ENCODE results near the gene ATP10B.

The ATP10B gene

GRCh38 chr5:160628619-160628968 is 223.4 kb downstream of the ATP10B start:
- TF ChIP-seq ZNF174 (tag by site-specific recombination; IDR thresholded peaks at IDR 0.05) (no peak), ZBTB20 (tag by site-specific recombination; IDR thresholded peaks at IDR 0.05) (no peak), PRDM6 (tag by site-specific recombination; IDR thresholded peaks at IDR 0.05) (no peak), ZNF529 (tag by site-specific recombination; IDR thresholded peaks at IDR 0.05; ENCODE audit: insufficient replicate concordance) (no peak), ZNF274 (IDR thresholded peaks at IDR 0.05; ENCODE audit: low read length) (no peak), ZNF274 (tag by site-specific recombination; IDR thresholded peaks at IDR 0.05; ENCODE audit: borderline replicate concordance) (no peak), ZSCAN30 (tag by site-specific recombination; IDR thresholded peaks at IDR 0.05) (no peak), ZNF747 (tag by site-specific recombination; IDR thresholded peaks at IDR 0.05) (no peak), ZEB2 (tag by site-specific recombination; IDR thresholded peaks at IDR 0.05) (no peak), MYNN (tag by site-specific recombination; IDR thresholded peaks at IDR 0.05; ENCODE audit: borderline replicate concordance) (no peak)
- POLR2A ChIA-PET = no interaction called here
- no peak overlapping the region for H3K4me3 ChIP-seq (ENCODE audit: low read depth, low read length)
- CTCF ChIA-PET = interaction anchor here (0.6 kb wide), 1 partner anchor 149 kb away, joined by 3 read pairs; no protein-coding TSS in a partner anchor
- H3K9me3 ChIP-seq (ENCODE audit: control insufficient read depth, insufficient read depth, low read depth, low read length) = no peaks in the 10 kb centered on the region
- no peak overlapping the region for H3K27ac ChIP-seq (ENCODE audit: extremely low read depth, low read depth, low read length)
- no peaks in the 10 kb centered on the region for H3K36me3 ChIP-seq (ENCODE audit: control insufficient read depth in 2 of 2, insufficient read depth in 1 of 2, low read length in 2 of 2)
- no peaks in the 10 kb centered on the region for H3K4me1 ChIP-seq (ENCODE audit: control insufficient read depth, insufficient read depth, low read length)

GRCh38 chr5:160627921-160628618 is 223.9 kb downstream of the ATP10B start:
- CTCF ChIA-PET = interaction anchor here (0.6 to 0.7 kb wide), 2 partner anchors 301 to 1100 kb away, joined by 3 to 5 read pairs; no protein-coding TSS in a partner anchor

GRCh38 chr5:160626322-160626721 is 225.7 kb downstream of the ATP10B start:
- no peak overlapping the region for H3K4me3 ChIP-seq (ENCODE audit: low read depth, low read length)
- H3K4me1 ChIP-seq (ENCODE audit: control insufficient read depth, insufficient read depth, low read length) = no peaks in the 10 kb centered on the region
- no peaks in the 10 kb centered on the region for H3K9me3 ChIP-seq (ENCODE audit: control insufficient read depth, insufficient read depth, low read depth, low read length)
- POLR2A ChIA-PET = no interaction called here
- no peaks in the 10 kb centered on the region for H3K36me3 ChIP-seq (ENCODE audit: control insufficient read depth in 2 of 2, insufficient read depth in 1 of 2, low read length in 2 of 2)
- TF ChIP-seq ZNF341 (tag by site-specific recombination; IDR thresholded peaks at IDR 0.05; ENCODE audit: low read depth) (no peak), ZNF10 (tag by site-specific recombination; IDR thresholded peaks at IDR 0.05) (no peak), ZBTB20 (tag by site-specific recombination; IDR thresholded peaks at IDR 0.05) (no peak), ELK4 (IDR thresholded peaks at IDR 0.05; ENCODE audit: borderline replicate concordance, low read depth, low read length) (no peak), RBAK (tag by site-specific recombination; IDR thresholded peaks at IDR 0.05) (no peak), ZBTB1 (tag by site-specific recombination; IDR thresholded peaks at IDR 0.05) (no peak), ZNF423 (tag by site-specific recombination; IDR thresholded peaks at IDR 0.05) (no peak), ZBTB48 (tag by site-specific recombination; IDR thresholded peaks at IDR 0.05) (no peak), OVOL3 (tag by site-specific recombination; IDR thresholded peaks at IDR 0.05) (no peak), GLI2 (tag by site-specific recombination; IDR thresholded peaks at IDR 0.05; ENCODE audit: borderline replicate concordance, low read depth) (no peak)
- no peak overlapping the region for H3K27ac ChIP-seq (ENCODE audit: extremely low read depth, low read depth, low read length)
- CTCF ChIA-PET = interaction anchor here (1.0 kb wide), 1 partner anchor 188 kb away, joined by 3 read pairs; no protein-coding TSS in a partner anchor

More at GRCh38 chr5:160627921-160628618, 223.9 kb downstream of the ATP10B start:
- TF ChIP-seq HOXC10 (CRISPR knock-in tag; IDR thresholded peaks at IDR 0.05) (no peak), KLF16 (tag by site-specific recombination; IDR thresholded peaks at IDR 0.05) (no peak), ZNF335 (tag by site-specific recombination; conservative IDR thresholded peaks at IDR 0.05) (no peak), ZNF248 (tag by site-specific recombination; IDR thresholded peaks at IDR 0.05) (no peak), ZNF23 (tag by site-specific recombination; IDR thresholded peaks at IDR 0.05; ENCODE audit: borderline replicate concordance) (no peak), ZIC2 (tag by site-specific recombination; IDR thresholded peaks at IDR 0.05) (no peak), ZNF341 (tag by site-specific recombination; IDR thresholded peaks at IDR 0.05; ENCODE audit: low read depth) (no peak), ZNF404 (tag by site-specific recombination; IDR thresholded peaks at IDR 0.05) (no peak), ZNF394 (tag by site-specific recombination; IDR thresholded peaks at IDR 0.05; ENCODE audit: borderline replicate concordance) (no peak), SP7 (tag by site-specific recombination; IDR thresholded peaks at IDR 0.05) (no peak), ZNF623 (tag by site-specific recombination; IDR thresholded peaks at IDR 0.05) (no peak)
- no peaks in the 10 kb centered on the region for H3K36me3 ChIP-seq (ENCODE audit: control insufficient read depth in 2 of 2, insufficient read depth in 1 of 2, low read length in 2 of 2)
- POLR2A ChIA-PET = no interaction called here
- H3K9me3 ChIP-seq (ENCODE audit: control insufficient read depth, insufficient read depth, low read depth, low read length) = no peaks in the 10 kb centered on the region
- no peaks in the 10 kb centered on the region for H3K4me1 ChIP-seq (ENCODE audit: control insufficient read depth, insufficient read depth, low read length)
- H3K4me3 ChIP-seq (ENCODE audit: low read depth, low read length) = no peak overlapping the region
- no peak overlapping the region for H3K27ac ChIP-seq (ENCODE audit: extremely low read depth, low read depth, low read length)

Measured in HEK293 (cell line).